Right cardiac atrium (tissue), 5 donors: ENCODE results near the gene ATP10A. TPM values are rescaled to one million over a fixed set of nuclear protein-coding genes. Genes with fewer than 3 reads are reported as not detected.
"Not testable (repeated sequence)": the region's sequence is repeated elsewhere in the genome, so short reads cannot be mapped to it uniquely, and the experiment has no call there.

ENCODE experiments used
- ATAC-seq, 2 donors: fragments of 200-7000 bp; cut with Tn5 transposase; one replicate each; pipeline versions ENCODE4 v1.8.0 to v1.9.1; 2020; ENCODE audit warnings: moderate library complexity in 2 of 2, mild to moderate bottlenecking in 1 of 2
- DNase-seq, 3 donors: peaks; one replicate each; pipeline ENCODE4 v3.0.0-alpha.2; 2020
- H3K27ac ChIP-seq: one replicate; pipeline ENCODE4 v1.5.1; 2013; ENCODE audit warnings: mild to moderate bottlenecking, low read length, control low read depth, moderate library complexity
- H3K27me3 ChIP-seq: one replicate; pipeline ENCODE4 v1.6.1; 2013; ENCODE audit not compliant: control insufficient read depth, insufficient read depth
- H3K4me1 ChIP-seq: one replicate; pipeline ENCODE4 v1.6.1; 2013; ENCODE audit warnings: low read length; ENCODE audit not compliant: control insufficient read depth, insufficient read depth
- H3K4me3 ChIP-seq: one replicate; pipeline ENCODE4 v1.5.1; 2013; ENCODE audit warnings: low read length, control low read depth
- H3K9me3 ChIP-seq: one replicate; pipeline ENCODE4 v1.6.1; 2013; ENCODE audit warnings: low read length; ENCODE audit not compliant: control insufficient read depth
- WGBS: extraction: QIAGEN DNeasy Blood & Tissue Kit; methylation state at CpG from one replicate; pipeline ENCODE4 v1.1.7; 2013; 5-methylcytosine and 5-hydroxymethylcytosine counted together
- intact Hi-C, 4 donors: fragments of 100-400 bp; cut with DNase I; formaldehyde crosslinking; loops; one replicate each; pipeline versions ENCODE4 v1.11.0 to v1.14.0; 2022 to 2023
- polyA plus RNA-seq: library from polyadenylated mRNA; stranded (reverse); fragments of 200-250 nt; gene quantifications from one replicate; pipeline ENCODE4 v1.2.3, GENCODE V29; 2013
- total RNA-seq, 4 donors: library from RNA; stranded (reverse); fragmentation: NEBNext Ultra II Directional; extraction: Animal tissue kit (Norgen Biotek cat#: 25700); gene quantifications; one replicate each; pipeline ENCODE4 v1.2.1, GENCODE V29; 2021
- donor health status: healthy with polysubstance abuse.
- donor health status: DM: no; HTN: yes; CAD: no.
- donor health status: DM: no; HTN: no; CAD: no.
- donor health status: DM: no; HTN: yes; CAD: no; lungs with severe emphysema.
- donor health status: DM: yes; HTN: yes; CAD: no.

ATP10A gene
- total and polyA plus RNA-seq, 5 donors, result 0.95 to 3.0 (median 1.5) TPM

DNA sequence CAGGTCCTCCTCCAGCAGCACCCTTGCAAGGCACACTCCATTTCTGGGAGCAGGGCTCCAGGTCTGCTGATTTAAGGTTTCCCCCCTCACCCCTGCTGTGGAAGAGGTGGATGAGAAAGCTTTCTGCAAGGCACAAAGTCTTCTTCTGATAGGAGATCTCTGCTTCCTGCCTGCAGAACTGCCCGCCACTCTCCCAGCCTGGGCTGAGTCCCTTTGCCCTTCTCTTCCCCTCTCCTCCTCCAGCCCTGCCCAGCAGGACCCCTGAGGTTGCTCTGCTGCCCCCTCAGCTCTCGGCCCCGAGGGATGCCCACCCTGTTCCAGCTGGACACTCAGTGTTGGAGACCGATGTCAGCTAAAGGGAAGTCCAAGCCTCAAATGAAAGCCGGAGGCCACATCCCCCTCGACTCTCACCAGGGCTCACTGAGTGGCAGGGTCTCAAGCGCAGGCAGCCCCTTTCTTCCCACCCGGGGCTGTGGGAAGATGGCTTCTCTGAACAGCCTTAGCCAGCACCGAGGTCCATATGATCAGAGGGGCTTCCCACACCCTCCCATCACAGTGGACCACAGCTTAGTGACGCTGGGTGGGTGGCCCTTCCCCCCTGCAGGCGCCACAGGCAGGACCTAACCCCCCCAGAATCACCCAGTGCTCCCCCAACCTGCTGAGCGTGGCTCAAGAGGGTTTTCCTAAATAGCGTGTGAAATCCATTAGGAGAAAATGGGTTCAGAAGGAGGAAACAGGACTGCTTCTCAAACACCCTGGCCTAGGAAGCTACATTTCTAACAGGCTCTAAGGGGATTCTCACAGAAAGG lies 4.0 kb downstream of the ATP10A start:
- Histone ChIP-seq H3K27ac (no peak overlapping the region), H3K9me3 (no peaks in the 10 kb centered on the region), H3K27me3 (no peaks in the 10 kb centered on the region), H3K4me1 (no peaks in the 10 kb centered on the region), H3K4me3 (no peak overlapping the region)
- ATAC-seq (no peak), DNase-seq (no peak)
- WGBS, result 76% methylated on average over 13 of the region's 13 CpGs
- intact Hi-C loops, result loop anchor here in 1 of 4 donors (10.0 kb wide), 1 partner anchor 84 kb away; no protein-coding TSS in a partner anchor

- ATAC-seq, H3K4me3 ChIP-seq, DNase-seq, H3K27me3 ChIP-seq, H3K4me1 ChIP-seq, H3K27ac ChIP-seq, H3K9me3 ChIP-seq: not testable (repeated sequence)
- intact Hi-C loops, result loop anchor here in 1 of 4 donors (10.0 kb wide), 1 partner anchor 81 kb away; no protein-coding TSS in a partner anchor
- 83% methylated on average over 5 of the region's 5 CpGs for WGBS
Measured at GRCh38 chr15:25856059-25856458, 7.1 kb downstream of the ATP10A start.

DNA sequence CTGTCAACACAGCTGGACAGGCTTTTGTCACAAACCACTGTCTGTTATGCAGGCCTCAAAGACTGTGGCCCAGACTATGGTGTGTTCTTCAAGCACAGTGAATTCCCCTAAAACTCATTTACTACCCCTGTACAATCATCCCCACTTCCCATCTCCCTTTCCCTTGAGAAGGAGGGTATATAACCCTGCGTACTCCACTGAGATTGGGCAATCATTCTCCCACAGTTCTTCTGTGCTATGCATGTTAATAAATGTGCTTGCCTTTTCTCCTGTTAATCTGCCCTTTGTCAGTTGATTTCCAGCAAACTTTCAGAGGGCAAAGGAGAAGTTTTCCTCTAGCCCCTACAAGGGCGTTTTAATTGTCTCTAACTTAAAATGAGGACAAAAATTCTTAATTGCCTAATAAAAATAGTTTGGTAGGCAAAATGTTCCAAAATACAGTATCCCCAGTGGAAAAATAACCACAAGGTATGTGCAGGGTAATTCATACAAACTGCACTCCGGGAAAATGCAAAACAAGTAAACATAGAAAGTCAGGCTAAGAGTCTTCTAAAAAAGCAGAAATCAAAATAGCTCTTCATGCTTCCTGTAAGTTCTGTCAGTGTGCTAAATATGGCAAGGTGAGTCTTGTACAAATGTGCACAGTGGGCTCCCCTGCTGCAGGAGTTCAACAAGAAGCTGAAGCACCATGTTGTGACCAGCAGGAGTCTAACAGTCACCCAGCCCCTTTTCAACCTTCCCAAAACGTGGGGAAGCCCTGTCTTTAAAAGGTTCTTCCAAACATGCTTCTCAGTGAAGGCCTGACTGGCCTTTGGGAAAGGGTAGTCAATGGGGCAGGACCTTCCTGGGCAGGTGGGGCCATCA lies 10.2 kb downstream of the ATP10A start:
- intact Hi-C loops, result loop anchor here in 1 of 4 donors (10.0 kb wide), 1 partner anchor 78 kb away; no protein-coding TSS in a partner anchor
- Histone ChIP-seq H3K27ac (no peak overlapping the region), H3K4me1 (no peaks in the 10 kb centered on the region), H3K4me3 (no peak overlapping the region), H3K9me3 (no peaks in the 10 kb centered on the region), H3K27me3 (no peaks in the 10 kb centered on the region)
- no peak for DNase-seq
- ATAC-seq, result no peak
- WGBS, result 53% methylated on average over 4 of the region's 4 CpGs

DNA sequence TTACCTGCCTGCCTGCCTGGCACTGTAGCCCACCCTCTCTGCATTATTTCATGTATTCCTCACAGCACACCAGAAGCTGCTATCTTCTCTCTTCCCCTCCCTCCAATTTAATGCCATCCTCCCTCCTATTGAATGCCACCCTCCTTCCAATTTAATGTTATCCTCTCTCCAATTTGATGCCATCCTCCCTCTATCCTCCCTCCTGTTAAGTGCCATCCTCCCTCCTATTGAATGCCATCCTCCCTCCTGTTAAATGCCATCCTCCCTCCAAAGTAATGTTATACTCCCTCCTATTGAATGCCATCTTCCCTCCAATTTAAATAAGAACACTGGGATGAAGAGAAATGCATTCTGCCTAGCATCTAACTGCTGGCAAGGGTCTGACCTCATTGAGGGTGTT lies 11.1 kb downstream of the ATP10A start:
- Histone ChIP-seq H3K27me3 (no peaks in the 10 kb centered on the region), H3K4me3 (no peak overlapping the region), H3K27ac (no peak overlapping the region), H3K9me3 (no peaks in the 10 kb centered on the region), H3K4me1 (no peaks in the 10 kb centered on the region)
- no peak for ATAC-seq
- no peak for DNase-seq
- intact Hi-C loops, result loop anchor here in 1 of 4 donors (10.0 kb wide), 1 partner anchor 77 kb away; no protein-coding TSS in a partner anchor

DNA sequence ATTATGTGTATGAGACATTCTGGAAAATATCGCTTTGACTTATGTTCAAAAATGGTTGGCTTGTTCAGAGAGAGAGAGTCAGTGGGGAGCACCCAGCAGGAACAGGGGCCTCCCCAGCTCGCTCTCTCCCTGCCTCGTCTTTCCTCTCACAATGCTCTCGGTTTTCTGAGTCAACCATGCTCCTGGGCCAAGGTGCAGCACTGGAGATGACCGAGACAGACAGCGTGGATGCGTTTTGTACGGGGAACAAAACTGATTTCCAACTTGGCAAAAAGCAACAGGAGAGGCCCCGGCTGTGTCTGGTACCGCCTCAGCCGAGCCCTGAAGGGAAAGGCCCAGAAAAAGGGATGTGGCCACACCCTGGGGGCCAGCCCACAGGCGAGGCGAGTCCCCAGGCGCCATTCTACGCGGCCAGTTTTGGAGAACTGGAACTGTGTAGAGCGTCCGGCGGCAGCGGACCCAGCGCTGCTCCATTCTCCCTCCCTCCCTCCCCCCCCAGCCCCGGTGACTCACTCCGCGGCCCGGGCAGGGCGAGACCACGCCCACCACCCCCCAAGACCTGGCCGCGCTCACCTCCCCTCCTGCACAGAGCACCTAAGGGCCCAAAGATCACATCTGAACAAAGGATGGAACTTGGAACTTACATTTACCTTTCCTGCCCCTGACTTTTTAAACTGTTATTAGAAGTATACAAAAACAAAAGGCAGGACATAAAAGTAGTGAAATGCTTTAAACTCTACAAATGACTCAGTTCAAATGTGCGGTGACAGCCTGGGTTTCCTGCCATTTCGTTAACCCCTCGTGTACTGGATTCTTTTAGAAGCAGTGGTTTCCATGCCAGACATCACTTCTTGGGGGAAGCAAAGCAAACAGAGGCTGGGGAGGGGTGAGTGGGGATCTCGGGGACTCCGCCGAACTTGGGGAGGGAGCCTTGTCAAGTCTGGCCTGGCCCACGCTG lies 12.7 kb downstream of the ATP10A start:
- Histone ChIP-seq H3K9me3 (no peaks in the 10 kb centered on the region), H3K4me1 (no peaks in the 10 kb centered on the region)
- intact Hi-C loops, result loop anchor here in 1 of 4 donors (10.0 kb wide), 1 partner anchor 76 kb away; no protein-coding TSS in a partner anchor

GRCh38 chr15:25849157-25849921 lies 13.8 kb downstream of the ATP10A start:
- DNase-seq (no peak), ATAC-seq (peak; percentile 76 to 85)
- H3K4me1 ChIP-seq, result no peaks in the 10 kb centered on the region
- H3K4me3 ChIP-seq, result no peak overlapping the region
- no peaks in the 10 kb centered on the region for H3K9me3 ChIP-seq
- H3K27me3 ChIP-seq, result no peaks in the 10 kb centered on the region
- 30% methylated on average over 11 of the region's 11 CpGs for WGBS
- no peak overlapping the region for H3K27ac ChIP-seq
- intact Hi-C loops, result no loop called here

More for the DNA sequence above, 12.7 kb downstream of the ATP10A start:
- ATAC-seq (peak; percentile 94 to 96), DNase-seq (peak; percentile 92 to 94 (median 94))
- Histone ChIP-seq H3K4me3 (peak overlapping the region; percentile 31), H3K27me3 (no peaks in the 10 kb centered on the region), H3K27ac (peak overlapping the region; percentile 55)
- 11% methylated on average over 36 of the region's 36 CpGs for WGBS

GRCh38 chr15:25848784-25849156 lies 14.4 kb downstream of the ATP10A start:
- no peak for ATAC-seq
- Histone ChIP-seq H3K27ac (no peak overlapping the region), H3K27me3 (no peaks in the 10 kb centered on the region), H3K4me1 (no peaks in the 10 kb centered on the region), H3K9me3 (no peaks in the 10 kb centered on the region), H3K4me3 (no peak overlapping the region)
- 69% methylated on average over 5 of the region's 5 CpGs for WGBS
- intact Hi-C loops, result no loop called here
- DNase-seq, result no peak

GRCh38 chr15:25848325-25848724 lies 14.8 kb downstream of the ATP10A start:
- WGBS, result 92% methylated on average over 8 of the region's 8 CpGs
- H3K9me3 ChIP-seq, result no peaks in the 10 kb centered on the region
- intact Hi-C loops, result no loop called here
- H3K4me1 ChIP-seq, result no peaks in the 10 kb centered on the region
- H3K4me3 ChIP-seq, result no peak overlapping the region
- DNase-seq (no peak), ATAC-seq (no peak)
- H3K27ac ChIP-seq, result no peak overlapping the region
- no peaks in the 10 kb centered on the region for H3K27me3 ChIP-seq

- no peak overlapping the region for H3K4me3 ChIP-seq
- H3K9me3 ChIP-seq, result no peaks in the 10 kb centered on the region
- ATAC-seq, result no peak
- intact Hi-C loops, result no loop called here
- 69% methylated on average over 2 of the region's 2 CpGs for WGBS
- H3K27ac ChIP-seq, result no peak overlapping the region
- no peaks in the 10 kb centered on the region for H3K27me3 ChIP-seq
- DNase-seq, result no peak
- H3K4me1 ChIP-seq, result no peaks in the 10 kb centered on the region
Measured at GRCh38 chr15:25847051-25847450, 16.1 kb downstream of the ATP10A start.

- H3K9me3 ChIP-seq, result no peaks in the 10 kb centered on the region
- intact Hi-C loops, result no loop called here
- WGBS, result 68% methylated on average over 7 of the region's 7 CpGs
Measured at GRCh38 chr15:25846377-25846776, 16.8 kb downstream of the ATP10A start.

More at GRCh38 chr15:25846377-25846776, 16.8 kb downstream of the ATP10A start:
- DNase-seq, result peak in 2 of 3 donors; percentile 20 to 60
- Histone ChIP-seq H3K27ac (no peak overlapping the region), H3K27me3 (no peaks in the 10 kb centered on the region), H3K4me3 (no peak overlapping the region), H3K4me1 (no peaks in the 10 kb centered on the region)
- no peak for ATAC-seq
